GM21576 (cell line): Measurements from ENCODE around the gene KRTAP5-6.

Experiments
- ATAC-seq: cut with Tn5 transposase; IDR thresholded peaks from one replicate; pipeline ENCODE4 v1.9.1; 2021; ENCODE audit warnings: mild to moderate bottlenecking, moderate library complexity; ENCODE audit not compliant: unreplicated experiment

Gene KRTAP5-6

GRCh38 chr11:1701091-1701807 lies 4.3 kb downstream of the KRTAP5-6 start:
- no peak for ATAC-seq

GRCh38 chr11:1702506-1702905 lies 5.5 kb downstream of the KRTAP5-6 start:
- no peak for ATAC-seq

GRCh38 chr11:1703146-1703545 lies 6.2 kb downstream of the KRTAP5-6 start:
- no peak for ATAC-seq

GRCh38 chr11:1705126-1706052 lies 8.4 kb downstream of the KRTAP5-6 start:
- no peak for ATAC-seq

GRCh38 chr11:1706634-1707400 lies 9.8 kb downstream of the KRTAP5-6 start:
- ATAC-seq = no peak

- no peak for ATAC-seq
These were observed 10.8 kb downstream of the KRTAP5-6 start for GRCh38 chr11:1707751-1708150.

- ATAC-seq = no peak
These were observed 11.7 kb downstream of the KRTAP5-6 start for GRCh38 chr11:1708716-1709115.

GRCh38 chr11:1714908-1715885 lies 18.2 kb downstream of the KRTAP5-6 start:
- no peak for ATAC-seq

- no peak for ATAC-seq
These were observed 20.8 kb downstream of the KRTAP5-6 start for GRCh38 chr11:1717745-1718144.

- no peak for ATAC-seq
These were observed 21.3 kb downstream of the KRTAP5-6 start for GRCh38 chr11:1718326-1718725.

- ATAC-seq = no peak
These were observed 22.8 kb downstream of the KRTAP5-6 start for GRCh38 chr11:1719781-1720180.

GRCh38 chr11:1727096-1727690 lies 30.2 kb downstream of the KRTAP5-6 start:
- ATAC-seq = no peak

- ATAC-seq = no peak
These were observed 30.9 kb downstream of the KRTAP5-6 start for GRCh38 chr11:1727861-1728260.

- no peak for ATAC-seq
These were observed 31.3 kb downstream of the KRTAP5-6 start for GRCh38 chr11:1728301-1728700.

- ATAC-seq = no peak
These were observed 32.1 kb downstream of the KRTAP5-6 start for GRCh38 chr11:1728931-1729691.

GRCh38 chr11:1729692-1730011 lies 32.7 kb downstream of the KRTAP5-6 start:
- ATAC-seq = no peak

GRCh38 chr11:1730059-1730629 lies 33.1 kb downstream of the KRTAP5-6 start:
- no peak for ATAC-seq

GRCh38 chr11:1731451-1732059 lies 34.6 kb downstream of the KRTAP5-6 start:
- ATAC-seq = no peak
